ENCODE results near the gene VGLL1. TPM values are rescaled to one million over a fixed set of nuclear protein-coding genes. Genes with fewer than 3 reads are reported as not detected.

The VGLL1 gene
- total RNA-seq, 1 donor from 2014 or later: not detected

GRCh38 chrX:136523770-136524169 is 8.2 kb upstream of the VGLL1 start:
- H3K27me3 ChIP-seq: no peaks in the 10 kb centered on the region
- DNase-seq (ENCODE audit: extremely low spot score in 2 of 2): no peak
- no peaks in the 10 kb centered on the region for H3K36me3 ChIP-seq
- H3K27ac ChIP-seq: no peak overlapping the region
- no peaks in the 10 kb centered on the region for H3K4me1 ChIP-seq
- H3K4me3 ChIP-seq: no peak overlapping the region
- TF ChIP-seq CTCF (IDR thresholded peaks at IDR 0.05) (no peak), POLR2A (IDR thresholded peaks at IDR 0.05) (no peak), POLR2AphosphoS5 (IDR thresholded peaks at IDR 0.05; ENCODE audit: insufficient read depth in 1 of 2, low read depth in 1 of 2) (no peak)
- intact Hi-C loops (cut with DNase I): no loop called here
- H3K9me3 ChIP-seq: no peaks in the 10 kb centered on the region

GRCh38 chrX:136525738-136526606 is 6.0 kb upstream of the VGLL1 start:
- Histone ChIP-seq H3K27ac (no peak overlapping the region), H3K4me1 (no peaks in the 10 kb centered on the region), H3K27me3 (no peaks in the 10 kb centered on the region), H3K9me3 (no peaks in the 10 kb centered on the region), H3K36me3 (no peaks in the 10 kb centered on the region), H3K4me3 (no peak overlapping the region)
- intact Hi-C loops (cut with DNase I): no loop called here
- no peak for DNase-seq (ENCODE audit: extremely low spot score in 2 of 2)
- TF ChIP-seq CTCF (IDR thresholded peaks at IDR 0.05): no peak
- no peak for TF ChIP-seq POLR2A (IDR thresholded peaks at IDR 0.05)
- no peak for TF ChIP-seq POLR2AphosphoS5 (IDR thresholded peaks at IDR 0.05; ENCODE audit: insufficient read depth in 1 of 2, low read depth in 1 of 2)

GRCh38 chrX:136528645-136529315 is 3.2 kb upstream of the VGLL1 start:
- no peaks in the 10 kb centered on the region for H3K4me1 ChIP-seq

GRCh38 chrX:136529795-136530194 is 2.2 kb upstream of the VGLL1 start:
- H3K9me3 ChIP-seq: no peaks in the 10 kb centered on the region
- DNase-seq (ENCODE audit: extremely low spot score in 2 of 2): no peak
- H3K4me1 ChIP-seq: no peaks in the 10 kb centered on the region
- no peak overlapping the region for H3K27ac ChIP-seq
- intact Hi-C loops (cut with DNase I): no loop called here
- H3K4me3 ChIP-seq: no peak overlapping the region
- no peak for TF ChIP-seq POLR2A (IDR thresholded peaks at IDR 0.05)
- no peaks in the 10 kb centered on the region for H3K27me3 ChIP-seq
- H3K36me3 ChIP-seq: no peaks in the 10 kb centered on the region

More at GRCh38 chrX:136528645-136529315, 3.2 kb upstream of the VGLL1 start:
- Histone ChIP-seq H3K27ac (no peak overlapping the region), H3K27me3 (no peaks in the 10 kb centered on the region), H3K9me3 (no peaks in the 10 kb centered on the region), H3K4me3 (no peak overlapping the region), H3K36me3 (no peaks in the 10 kb centered on the region)
- intact Hi-C loops (cut with DNase I): no loop called here
- no peak for DNase-seq (ENCODE audit: extremely low spot score in 2 of 2)
- TF ChIP-seq POLR2AphosphoS5 (IDR thresholded peaks at IDR 0.05; ENCODE audit: insufficient read depth in 1 of 2, low read depth in 1 of 2): no peak
- no peak for TF ChIP-seq CTCF (IDR thresholded peaks at IDR 0.05)
- no peak for TF ChIP-seq POLR2A (IDR thresholded peaks at IDR 0.05)

GRCh38 chrX:136534131-136534530 is 2.1 kb downstream of the VGLL1 start:
- H3K9me3 ChIP-seq: no peaks in the 10 kb centered on the region
- H3K4me1 ChIP-seq: no peaks in the 10 kb centered on the region
- no peaks in the 10 kb centered on the region for H3K27me3 ChIP-seq
- H3K36me3 ChIP-seq: no peaks in the 10 kb centered on the region
- TF ChIP-seq POLR2A (IDR thresholded peaks at IDR 0.05): no peak
- no peak for TF ChIP-seq POLR2AphosphoS5 (IDR thresholded peaks at IDR 0.05; ENCODE audit: insufficient read depth in 1 of 2, low read depth in 1 of 2)
- no peak for TF ChIP-seq CTCF (IDR thresholded peaks at IDR 0.05)
- DNase-seq (ENCODE audit: extremely low spot score in 2 of 2): no peak
- intact Hi-C loops (cut with DNase I): no loop called here
- H3K27ac ChIP-seq: no peak overlapping the region
- H3K4me3 ChIP-seq: no peak overlapping the region
